ENCODE results near the gene OR2A25.

GRCh38 chr7:144037414-144038035 lies 32.1 kb upstream of the OR2A25 start:
- TF ChIP-seq CTCF (IDR thresholded peaks at IDR 0.05) = no peak
- TF ChIP-seq RELA (CRISPR knock-in tag; IDR thresholded peaks at IDR 0.05; ENCODE audit: borderline replicate concordance) = no peak
- TF ChIP-seq ZNF219 (CRISPR knock-in tag; IDR thresholded peaks at IDR 0.05; ENCODE audit: borderline replicate concordance) = no peak
- no peak for TF ChIP-seq FOXK1 (CRISPR knock-in tag; IDR thresholded peaks at IDR 0.05)
- no peak for TF ChIP-seq ZNF263 (CRISPR knock-in tag; IDR thresholded peaks at IDR 0.05; ENCODE audit: low read depth)
- TF ChIP-seq ZNF416 (CRISPR knock-in tag; IDR thresholded peaks at IDR 0.05) = no peak

Data from WTC11 (cell line).